Measurements from ENCODE around the gene ABI2. TPM values are rescaled to one million over a fixed set of nuclear protein-coding genes. Genes with fewer than 3 reads are reported as not detected.
"Not testable (repeated sequence)": the region's sequence is repeated elsewhere in the genome, so short reads cannot be mapped to it uniquely, and the experiment has no call there.

The ABI2 gene
- total and polyA plus RNA-seq, 8 donors = 6.1 to 151 (median 14.4) TPM

- H3K27ac ChIP-seq = no peak overlapping the region
- TF ChIP-seq POLR2A (IDR thresholded peaks at IDR 0.05) (no peak), POLR2AphosphoS5 (IDR thresholded peaks at IDR 0.05) (no peak), EP300 (IDR thresholded peaks at IDR 0.05) (no peak)
- TF ChIP-seq, protein P1, sequence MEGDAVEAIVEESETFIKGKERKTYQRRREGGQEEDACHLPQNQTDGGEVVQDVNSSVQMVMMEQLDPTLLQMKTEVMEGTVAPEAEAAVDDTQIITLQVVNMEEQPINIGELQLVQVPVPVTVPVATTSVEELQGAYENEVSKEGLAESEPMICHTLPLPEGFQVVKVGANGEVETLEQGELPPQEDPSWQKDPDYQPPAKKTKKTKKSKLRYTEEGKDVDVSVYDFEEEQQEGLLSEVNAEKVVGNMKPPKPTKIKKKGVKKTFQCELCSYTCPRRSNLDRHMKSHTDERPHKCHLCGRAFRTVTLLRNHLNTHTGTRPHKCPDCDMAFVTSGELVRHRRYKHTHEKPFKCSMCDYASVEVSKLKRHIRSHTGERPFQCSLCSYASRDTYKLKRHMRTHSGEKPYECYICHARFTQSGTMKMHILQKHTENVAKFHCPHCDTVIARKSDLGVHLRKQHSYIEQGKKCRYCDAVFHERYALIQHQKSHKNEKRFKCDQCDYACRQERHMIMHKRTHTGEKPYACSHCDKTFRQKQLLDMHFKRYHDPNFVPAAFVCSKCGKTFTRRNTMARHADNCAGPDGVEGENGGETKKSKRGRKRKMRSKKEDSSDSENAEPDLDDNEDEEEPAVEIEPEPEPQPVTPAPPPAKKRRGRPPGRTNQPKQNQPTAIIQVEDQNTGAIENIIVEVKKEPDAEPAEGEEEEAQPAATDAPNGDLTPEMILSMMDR (IDR thresholded peaks at IDR 0.05) = no peak
- H3K4me1 ChIP-seq = peaks cover 0 to 22% (median 10%) of the 10 kb centered on the region in 4 donors
- H3K4me3 ChIP-seq = no peak overlapping the region
- no peak for DNase-seq
- H3K36me3 ChIP-seq = no peaks in the 10 kb centered on the region
- intact Hi-C loops (cut with DNase I; ENCODE audit: low total_unique reads) = no loop called here
- H3K27me3 ChIP-seq = no peaks in the 10 kb centered on the region
- no peaks in the 10 kb centered on the region for H3K9me3 ChIP-seq
- 74 to 93% (median 87%) methylated on average over 4 of the region's 4 CpGs for WGBS, 5 donors
Observed at GRCh38 chr2:203338322-203338721, 10.1 kb downstream of the ABI2 start.

DNA sequence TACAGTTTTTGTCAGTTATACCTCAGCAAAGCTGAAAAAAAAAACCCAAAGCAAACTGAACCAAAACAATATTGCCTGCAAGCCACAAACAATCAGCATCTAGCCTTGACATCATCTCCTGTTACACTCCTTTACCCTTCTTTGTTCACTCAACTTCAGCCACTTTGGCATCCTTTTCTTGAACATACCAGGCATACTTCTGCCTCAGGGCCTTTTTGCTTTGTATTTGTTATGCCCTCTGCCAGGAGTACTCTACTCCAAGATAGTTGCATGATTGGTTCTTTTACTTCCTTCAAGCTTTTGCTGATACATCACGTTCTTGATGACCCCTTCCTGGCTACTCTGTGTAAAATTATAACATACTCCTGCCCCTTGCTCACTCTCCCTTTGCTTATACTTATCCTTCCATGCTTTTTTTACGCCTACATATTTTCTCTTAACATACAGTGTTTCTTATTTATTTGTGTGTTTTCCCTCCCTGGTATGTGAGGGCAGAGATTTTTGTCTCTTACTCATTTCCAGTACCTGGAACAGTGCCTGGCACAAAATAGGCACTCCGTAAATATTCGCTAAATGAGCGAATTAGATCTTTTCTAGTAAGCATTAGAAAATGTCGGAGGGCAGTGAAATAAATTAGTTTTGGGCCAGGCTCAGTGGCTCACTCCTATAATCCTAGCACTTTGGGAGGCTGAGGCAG is 12.7 kb downstream of the ABI2 start:
- Histone ChIP-seq H3K9me3 (no peaks in the 10 kb centered on the region), H3K27me3 (no peaks in the 10 kb centered on the region), H3K36me3 (peaks cover 0 to 12% (median 8%) of the 10 kb centered on the region in 4 donors), H3K4me3 (no peak overlapping the region), H3K4me1 (peaks cover 0 to 22% (median 10%) of the 10 kb centered on the region in 4 donors), H3K27ac (no peak overlapping the region)
- TF ChIP-seq, protein P1 (IDR thresholded peaks at IDR 0.05) = no peak
- TF ChIP-seq EP300 (IDR thresholded peaks at IDR 0.05) (no peak), POLR2AphosphoS5 (IDR thresholded peaks at IDR 0.05) (no peak), POLR2A (IDR thresholded peaks at IDR 0.05) (no peak)
- intact Hi-C loops (cut with DNase I; ENCODE audit: low total_unique reads) = no loop called here
- WGBS, 5 donors = 81 to 84% (median 82%) methylated on average over 6 of the region's 6 CpGs
- no peak for DNase-seq

GRCh38 chr2:203341741-203342310 is 13.6 kb downstream of the ABI2 start:
- no peak for DNase-seq
- no peak overlapping the region for H3K27ac ChIP-seq
- H3K4me1 ChIP-seq = peaks cover 0 to 25% (median 12%) of the 10 kb centered on the region in 4 donors
- no peak overlapping the region for H3K4me3 ChIP-seq
- H3K27me3 ChIP-seq = no peaks in the 10 kb centered on the region
- intact Hi-C loops (cut with DNase I; ENCODE audit: low total_unique reads) = no loop called here
- 66 to 80% (median 75%) methylated on average over 2 of the region's 2 CpGs for WGBS, 5 donors
- H3K9me3 ChIP-seq = no peaks in the 10 kb centered on the region
- no peak for TF ChIP-seq POLR2AphosphoS5 (IDR thresholded peaks at IDR 0.05)
- no peak for TF ChIP-seq POLR2A (IDR thresholded peaks at IDR 0.05)
- TF ChIP-seq EP300 (IDR thresholded peaks at IDR 0.05) = no peak
- TF ChIP-seq, protein P1 (IDR thresholded peaks at IDR 0.05) = no peak
- H3K36me3 ChIP-seq = peaks cover 0 to 12% (median 8%) of the 10 kb centered on the region in 4 donors

GRCh38 chr2:203342374-203342773 is 14.2 kb downstream of the ABI2 start:
- peaks cover 0 to 30% (median 13%) of the 10 kb centered on the region in 4 donors for H3K4me1 ChIP-seq
- H3K4me3 ChIP-seq; H3K9me3 ChIP-seq; intact Hi-C loops (cut with DNase I; ENCODE audit: low total_unique reads); DNase-seq; H3K27ac ChIP-seq; H3K27me3 ChIP-seq: not testable (repeated sequence)
- H3K36me3 ChIP-seq = peaks cover 0 to 12% (median 8%) of the 10 kb centered on the region in 4 donors
- WGBS, 5 donors = 92 to 98% (median 97%) methylated on average over 4 of the region's 4 CpGs

DNA sequence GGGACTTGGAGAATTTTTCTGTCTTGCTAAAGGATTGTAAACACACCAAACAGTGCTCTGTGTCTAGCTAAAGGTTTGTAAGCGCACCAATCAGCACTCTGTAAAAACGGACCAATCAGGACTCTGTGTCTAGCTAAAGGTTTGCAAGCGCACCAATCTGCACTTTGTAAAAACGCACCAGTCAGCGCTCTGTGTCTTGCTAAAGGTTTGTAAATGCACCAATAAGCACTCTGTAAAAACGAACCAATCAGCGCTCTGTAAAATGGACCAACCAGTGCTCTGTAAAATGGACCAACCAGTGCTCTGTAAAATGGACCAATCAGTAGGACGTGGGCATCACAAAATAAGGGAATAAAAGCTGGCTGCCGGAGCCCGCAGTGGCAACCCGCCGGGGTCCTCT is 16.5 kb downstream of the ABI2 start:
- 95 to 99% (median 98%) methylated on average over 12 of the region's 12 CpGs for WGBS, 5 donors
- Histone ChIP-seq H3K9me3 (no peaks in the 10 kb centered on the region), H3K36me3 (peaks cover 0 to 12% (median 8%) of the 10 kb centered on the region in 4 donors), H3K4me1 (peaks cover 0 to 37% (median 19%) of the 10 kb centered on the region in 4 donors), H3K27ac (no peak overlapping the region), H3K4me3 (no peak overlapping the region), H3K27me3 (no peaks in the 10 kb centered on the region)
- DNase-seq = no peak
- intact Hi-C loops (cut with DNase I; ENCODE audit: low total_unique reads) = no loop called here
- no peak for TF ChIP-seq EP300 (IDR thresholded peaks at IDR 0.05)
- TF ChIP-seq, protein P1 (IDR thresholded peaks at IDR 0.05) = no peak
- TF ChIP-seq POLR2AphosphoS5 (IDR thresholded peaks at IDR 0.05) = no peak
- no peak for TF ChIP-seq POLR2A (IDR thresholded peaks at IDR 0.05)
